ENCODE measurements around the gene KTN1. TPM values are rescaled to one million over a fixed set of nuclear protein-coding genes. Genes with fewer than 3 reads are reported as not detected.

Gene KTN1
- polyA plus RNA-seq, 1 donor from 2014 or later = 95.0 TPM

GRCh38 chr14:55625481-55625880, 45.5 kb downstream of the KTN1 start:
- Histone ChIP-seq H3K9me3 (ENCODE audit: low read length) (no peaks in the 10 kb centered on the region), H3K9me2 (ENCODE audit: insufficient read depth, low read length) (no peaks in the 10 kb centered on the region)

GRCh38 chr14:55626131-55626530, 46.1 kb downstream of the KTN1 start:
- Histone ChIP-seq H3K36me3 (ENCODE audit: insufficient read depth, low read length) (peaks cover 7% of the 10 kb centered on the region), H3K27me3 (ENCODE audit: insufficient read depth, low read depth, low read length) (no peaks in the 10 kb centered on the region), H3F3A (ENCODE audit: insufficient read depth, low read length, poor library complexity, severe bottlenecking) (no peaks in the 10 kb centered on the region), H2AFZ (ENCODE audit: low read depth, low read length) (no peak overlapping the region), H3K4me3 (ENCODE audit: low read length) (no peak overlapping the region), H3K27ac (ENCODE audit: low read length) (no peak overlapping the region), H3K4me2 (ENCODE audit: low read length) (no peak overlapping the region), H3K9ac (ENCODE audit: low read length) (no peak overlapping the region), H4K20me1 (ENCODE audit: insufficient read depth) (no peaks in the 10 kb centered on the region), H3K9me3 (ENCODE audit: low read length) (no peaks in the 10 kb centered on the region), H3K9me2 (ENCODE audit: insufficient read depth, low read length) (no peaks in the 10 kb centered on the region), H3K79me2 (replicated peaks; ENCODE audit: insufficient read depth, low read length) (no peaks in the 10 kb centered on the region)
- no peak for TF ChIP-seq MXI1 (conservative IDR thresholded peaks at IDR 0.05; ENCODE audit: poor library complexity, severe bottlenecking)
- no peak for TF ChIP-seq EP300 (conservative IDR thresholded peaks at IDR 0.05; ENCODE audit: poor library complexity, severe bottlenecking)
- TF ChIP-seq EZH2 (IDR thresholded peaks at IDR 0.05; ENCODE audit: borderline replicate concordance, insufficient read depth, low read length, poor library complexity, severe bottlenecking) = no peak
- TF ChIP-seq, protein P1, sequence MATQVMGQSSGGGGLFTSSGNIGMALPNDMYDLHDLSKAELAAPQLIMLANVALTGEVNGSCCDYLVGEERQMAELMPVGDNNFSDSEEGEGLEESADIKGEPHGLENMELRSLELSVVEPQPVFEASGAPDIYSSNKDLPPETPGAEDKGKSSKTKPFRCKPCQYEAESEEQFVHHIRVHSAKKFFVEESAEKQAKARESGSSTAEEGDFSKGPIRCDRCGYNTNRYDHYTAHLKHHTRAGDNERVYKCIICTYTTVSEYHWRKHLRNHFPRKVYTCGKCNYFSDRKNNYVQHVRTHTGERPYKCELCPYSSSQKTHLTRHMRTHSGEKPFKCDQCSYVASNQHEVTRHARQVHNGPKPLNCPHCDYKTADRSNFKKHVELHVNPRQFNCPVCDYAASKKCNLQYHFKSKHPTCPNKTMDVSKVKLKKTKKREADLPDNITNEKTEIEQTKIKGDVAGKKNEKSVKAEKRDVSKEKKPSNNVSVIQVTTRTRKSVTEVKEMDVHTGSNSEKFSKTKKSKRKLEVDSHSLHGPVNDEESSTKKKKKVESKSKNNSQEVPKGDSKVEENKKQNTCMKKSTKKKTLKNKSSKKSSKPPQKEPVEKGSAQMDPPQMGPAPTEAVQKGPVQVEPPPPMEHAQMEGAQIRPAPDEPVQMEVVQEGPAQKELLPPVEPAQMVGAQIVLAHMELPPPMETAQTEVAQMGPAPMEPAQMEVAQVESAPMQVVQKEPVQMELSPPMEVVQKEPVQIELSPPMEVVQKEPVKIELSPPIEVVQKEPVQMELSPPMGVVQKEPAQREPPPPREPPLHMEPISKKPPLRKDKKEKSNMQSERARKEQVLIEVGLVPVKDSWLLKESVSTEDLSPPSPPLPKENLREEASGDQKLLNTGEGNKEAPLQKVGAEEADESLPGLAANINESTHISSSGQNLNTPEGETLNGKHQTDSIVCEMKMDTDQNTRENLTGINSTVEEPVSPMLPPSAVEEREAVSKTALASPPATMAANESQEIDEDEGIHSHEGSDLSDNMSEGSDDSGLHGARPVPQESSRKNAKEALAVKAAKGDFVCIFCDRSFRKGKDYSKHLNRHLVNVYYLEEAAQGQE (IDR thresholded peaks at IDR 0.05; ENCODE audit: borderline replicate concordance) = no peak
- no peak for TF ChIP-seq TAF1 (IDR thresholded peaks at IDR 0.05; ENCODE audit: low read depth)
- TF ChIP-seq SMC3 (conservative IDR thresholded peaks at IDR 0.05; ENCODE audit: poor library complexity) = no peak
- TF ChIP-seq CTCF (IDR thresholded peaks at IDR 0.05; ENCODE audit: poor library complexity, severe bottlenecking) = no peak
- no peak for TF ChIP-seq POLR2AphosphoS5 (IDR thresholded peaks at IDR 0.05)
- TF ChIP-seq RAD21 (conservative IDR thresholded peaks at IDR 0.05) = no peak

More at GRCh38 chr14:55625481-55625880, 45.5 kb downstream of the KTN1 start:
- Histone ChIP-seq H3K27ac (ENCODE audit: low read length) (no peak overlapping the region), H3K27me3 (ENCODE audit: insufficient read depth, low read depth, low read length) (no peaks in the 10 kb centered on the region), H4K20me1 (ENCODE audit: insufficient read depth) (no peaks in the 10 kb centered on the region), H2AFZ (ENCODE audit: low read depth, low read length) (no peak overlapping the region), H3K9ac (ENCODE audit: low read length) (no peak overlapping the region), H3K36me3 (ENCODE audit: insufficient read depth, low read length) (peaks cover 9% of the 10 kb centered on the region), H3F3A (ENCODE audit: insufficient read depth, low read length, poor library complexity, severe bottlenecking) (no peaks in the 10 kb centered on the region), H3K79me2 (replicated peaks; ENCODE audit: insufficient read depth, low read length) (no peaks in the 10 kb centered on the region), H3K4me2 (ENCODE audit: low read length) (no peak overlapping the region), H3K4me3 (ENCODE audit: low read length) (no peak overlapping the region)
- TF ChIP-seq, protein P1 (IDR thresholded peaks at IDR 0.05; ENCODE audit: borderline replicate concordance) = no peak
- TF ChIP-seq MXI1 (conservative IDR thresholded peaks at IDR 0.05; ENCODE audit: poor library complexity, severe bottlenecking) (no peak), SMC3 (conservative IDR thresholded peaks at IDR 0.05; ENCODE audit: poor library complexity) (no peak), EP300 (conservative IDR thresholded peaks at IDR 0.05; ENCODE audit: poor library complexity, severe bottlenecking) (no peak), EZH2 (IDR thresholded peaks at IDR 0.05; ENCODE audit: borderline replicate concordance, insufficient read depth, low read length, poor library complexity, severe bottlenecking) (no peak), POLR2AphosphoS5 (IDR thresholded peaks at IDR 0.05) (no peak), TAF1 (IDR thresholded peaks at IDR 0.05; ENCODE audit: low read depth) (no peak), RAD21 (conservative IDR thresholded peaks at IDR 0.05) (no peak), CTCF (IDR thresholded peaks at IDR 0.05; ENCODE audit: poor library complexity, severe bottlenecking) (no peak)

Measured in neural cell (in vitro differentiated cells).